GM13976 (cell line): ENCODE data around the gene BRF1.
A peak's percentile ranks its signal among the peaks of the same experiment; 100 is the strongest.

Source experiments
- DNase-seq: peaks from one replicate; pipeline ENCODE4 v3.0.0; 2012; ENCODE audit warnings: low spot score
- in situ Hi-C: fragments of 300-500 bp; cut with MboI; formaldehyde crosslinking; loops from one replicate; pipeline ENCODE4 v1.12.0; 2022; ENCODE audit warnings: low sequenced_read_pairs, mixed read lengths, inconsistent platforms; ENCODE audit not compliant: unreplicated experiment
- TF ChIP-seq, protein P1 (sequence below): IDR thresholded peaks from 2 replicates; pipeline ENCODE4 v1.5.1; 2012; ENCODE audit warnings: borderline replicate concordance, mild to moderate bottlenecking; ENCODE audit not compliant: insufficient read depth; ENCODE audit errors: extremely low read depth, missing control alignments, control extremely low read depth

BRF1 gene

DNA sequence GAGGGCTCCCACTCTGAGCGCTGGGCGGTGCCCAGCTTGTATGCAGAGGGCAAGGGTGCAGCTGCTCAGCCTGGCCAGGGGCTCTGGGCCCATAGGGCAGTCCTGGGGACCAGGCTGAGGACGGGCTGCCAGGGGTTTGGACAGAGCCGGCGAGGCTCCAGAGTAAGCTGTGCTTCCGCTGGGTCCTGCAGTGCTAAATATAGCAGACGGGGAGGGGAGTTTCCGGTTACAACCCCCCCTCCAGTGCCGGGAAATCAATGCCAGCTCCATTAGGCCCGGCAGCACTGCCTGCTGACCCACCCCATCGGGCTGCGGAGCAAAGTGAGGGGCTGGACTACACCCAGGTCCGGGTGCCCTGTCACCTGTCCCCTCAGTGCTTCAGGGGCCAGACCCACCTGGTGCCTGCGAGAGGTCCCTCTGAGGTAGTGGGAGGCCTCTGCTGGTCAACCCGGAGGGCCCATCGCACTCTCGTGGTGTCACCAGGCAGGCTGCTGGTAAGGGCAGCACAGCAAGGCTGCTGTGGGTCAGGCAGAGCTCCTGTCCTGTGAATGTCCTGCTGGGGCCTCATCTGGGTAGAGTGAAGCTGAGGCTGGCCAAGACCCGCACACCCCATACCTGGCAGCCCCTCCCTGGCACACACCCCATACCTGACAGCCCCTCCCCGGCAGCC, 129.7 kb downstream of the BRF1 start:
- in situ Hi-C loops: no loop called here

DNA sequence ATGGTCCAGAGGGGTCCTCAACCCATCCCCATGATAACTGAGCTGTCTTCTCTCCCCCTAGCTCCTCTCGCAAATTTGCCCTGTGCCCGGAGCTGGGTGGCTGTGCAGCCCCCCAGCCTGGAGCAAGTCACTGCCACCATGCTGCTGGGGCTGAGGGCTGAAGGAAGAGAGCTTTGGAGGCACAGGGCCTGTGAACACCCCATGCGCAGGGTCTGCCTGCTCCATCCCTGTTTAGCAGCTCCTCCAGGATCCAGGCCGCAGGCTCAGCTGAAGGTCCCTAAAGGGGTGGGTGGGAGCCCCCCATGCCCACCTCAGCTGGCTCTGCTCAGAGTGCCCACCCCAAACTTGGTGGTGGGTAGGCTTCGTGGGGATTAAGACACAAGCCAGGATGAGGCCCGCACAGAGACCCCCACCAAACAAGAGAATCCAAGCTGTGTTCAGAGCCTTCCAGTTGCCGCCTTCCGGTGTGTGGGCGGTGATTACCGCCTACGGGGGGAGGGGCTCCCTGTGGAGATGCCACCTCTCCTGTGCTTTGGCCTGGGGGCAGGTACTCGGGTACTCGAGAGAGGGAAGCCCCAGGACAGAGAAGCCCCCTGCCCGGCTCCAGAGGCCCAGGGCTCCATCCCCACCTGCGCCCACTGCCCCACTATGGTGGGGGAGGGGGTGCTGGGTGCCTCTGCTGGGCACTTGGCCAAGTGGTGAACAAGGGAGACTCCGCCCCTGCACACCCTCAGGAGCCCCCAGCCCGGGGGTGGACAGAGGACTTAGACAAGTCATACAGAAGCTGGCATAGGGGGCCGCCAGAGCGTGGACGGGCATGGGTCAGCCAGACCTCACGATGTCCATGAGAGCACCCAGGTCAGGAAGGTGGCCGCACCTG, 130.8 kb downstream of the BRF1 start:
- TF ChIP-seq, protein P1, sequence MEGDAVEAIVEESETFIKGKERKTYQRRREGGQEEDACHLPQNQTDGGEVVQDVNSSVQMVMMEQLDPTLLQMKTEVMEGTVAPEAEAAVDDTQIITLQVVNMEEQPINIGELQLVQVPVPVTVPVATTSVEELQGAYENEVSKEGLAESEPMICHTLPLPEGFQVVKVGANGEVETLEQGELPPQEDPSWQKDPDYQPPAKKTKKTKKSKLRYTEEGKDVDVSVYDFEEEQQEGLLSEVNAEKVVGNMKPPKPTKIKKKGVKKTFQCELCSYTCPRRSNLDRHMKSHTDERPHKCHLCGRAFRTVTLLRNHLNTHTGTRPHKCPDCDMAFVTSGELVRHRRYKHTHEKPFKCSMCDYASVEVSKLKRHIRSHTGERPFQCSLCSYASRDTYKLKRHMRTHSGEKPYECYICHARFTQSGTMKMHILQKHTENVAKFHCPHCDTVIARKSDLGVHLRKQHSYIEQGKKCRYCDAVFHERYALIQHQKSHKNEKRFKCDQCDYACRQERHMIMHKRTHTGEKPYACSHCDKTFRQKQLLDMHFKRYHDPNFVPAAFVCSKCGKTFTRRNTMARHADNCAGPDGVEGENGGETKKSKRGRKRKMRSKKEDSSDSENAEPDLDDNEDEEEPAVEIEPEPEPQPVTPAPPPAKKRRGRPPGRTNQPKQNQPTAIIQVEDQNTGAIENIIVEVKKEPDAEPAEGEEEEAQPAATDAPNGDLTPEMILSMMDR: no peak
- DNase-seq: no peak
- in situ Hi-C loops: no loop called here

More for the DNA sequence above, 129.7 kb downstream of the BRF1 start:
- TF ChIP-seq, protein P1: no peak
- no peak for DNase-seq

DNA sequence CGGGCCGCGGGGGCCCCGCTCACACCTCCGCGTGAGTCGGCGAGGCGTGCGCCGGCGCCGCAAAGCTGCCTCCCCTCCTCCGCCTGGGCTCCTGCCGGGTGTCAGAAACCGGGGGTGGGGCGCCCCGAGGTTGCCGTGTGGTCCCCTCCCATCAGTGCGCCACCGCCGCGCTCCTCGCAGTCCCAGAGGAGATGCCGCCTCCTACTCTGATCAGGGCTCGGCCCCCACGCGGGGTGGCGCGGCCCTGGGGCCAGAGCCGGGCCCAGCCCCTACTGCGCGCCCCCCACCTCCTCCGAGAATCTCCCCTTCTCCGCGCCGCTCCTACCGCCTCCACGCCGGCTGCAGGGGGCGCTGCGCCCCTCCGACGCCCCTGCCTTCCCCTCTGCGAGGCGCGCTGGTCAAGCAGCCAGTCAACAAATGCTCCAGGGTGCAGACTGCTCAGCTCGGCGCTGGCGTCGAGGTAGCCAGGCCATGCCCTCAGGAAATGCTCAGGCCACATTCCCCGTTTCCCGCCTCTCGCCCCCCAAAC, 131.8 kb downstream of the BRF1 start:
- TF ChIP-seq, protein P1: peak; percentile 40
- in situ Hi-C loops: no loop called here
- peak; percentile 71 for DNase-seq

DNA sequence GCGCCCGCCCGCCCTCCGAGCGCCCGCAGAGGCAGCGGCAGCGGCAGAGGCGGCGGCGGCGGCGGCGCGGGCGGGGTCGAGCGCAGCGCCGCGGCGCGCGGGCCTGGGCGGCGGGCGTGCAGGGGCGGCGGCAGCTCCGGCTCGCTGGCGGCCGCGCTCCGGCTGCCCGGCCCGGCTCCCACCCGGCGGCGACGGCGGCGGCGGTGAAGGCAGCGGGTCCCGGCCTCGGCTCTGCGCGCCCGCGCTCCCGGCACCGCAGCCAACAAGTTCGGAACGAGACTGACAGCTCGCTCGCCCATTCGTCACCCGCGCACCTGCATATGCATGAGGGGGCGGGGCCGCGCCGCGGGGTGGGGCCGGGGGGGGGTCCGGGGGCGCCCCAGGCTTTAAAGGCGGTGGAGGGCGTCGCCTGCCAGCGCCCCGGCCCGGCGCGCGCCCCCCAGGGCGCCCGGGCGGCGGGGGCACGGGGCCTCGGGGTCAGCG, 132.3 kb downstream of the BRF1 start, which contains the start of gene JAG2:
JAG2 (minus strand) TSS at position 281 of the 483 bp plus-strand sequence. CDS start 356 bp downstream, outside the sequence.
- TF ChIP-seq, protein P1: no peak
- in situ Hi-C loops: no loop called here
- DNase-seq: peak; percentile 71

DNA sequence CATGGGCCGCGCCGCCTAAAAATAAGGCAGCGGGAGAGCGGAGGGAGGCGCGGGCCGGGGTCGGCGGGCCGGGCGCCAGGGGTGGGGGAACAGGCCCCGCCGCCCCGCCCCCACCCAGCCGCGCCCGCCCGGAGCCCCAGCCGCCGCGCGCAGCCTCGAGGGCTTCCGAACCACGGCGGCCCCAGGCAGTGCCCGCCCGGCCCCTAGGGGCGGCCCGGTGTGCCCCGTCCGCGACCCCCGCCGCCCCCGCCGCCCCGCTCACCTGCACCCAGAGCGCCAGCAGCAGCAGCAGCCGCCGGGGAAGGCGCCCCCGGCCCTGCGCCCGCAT, 132.7 kb downstream of the BRF1 start:
- DNase-seq: no peak
- in situ Hi-C loops: no loop called here
- TF ChIP-seq, protein P1: no peak

DNA sequence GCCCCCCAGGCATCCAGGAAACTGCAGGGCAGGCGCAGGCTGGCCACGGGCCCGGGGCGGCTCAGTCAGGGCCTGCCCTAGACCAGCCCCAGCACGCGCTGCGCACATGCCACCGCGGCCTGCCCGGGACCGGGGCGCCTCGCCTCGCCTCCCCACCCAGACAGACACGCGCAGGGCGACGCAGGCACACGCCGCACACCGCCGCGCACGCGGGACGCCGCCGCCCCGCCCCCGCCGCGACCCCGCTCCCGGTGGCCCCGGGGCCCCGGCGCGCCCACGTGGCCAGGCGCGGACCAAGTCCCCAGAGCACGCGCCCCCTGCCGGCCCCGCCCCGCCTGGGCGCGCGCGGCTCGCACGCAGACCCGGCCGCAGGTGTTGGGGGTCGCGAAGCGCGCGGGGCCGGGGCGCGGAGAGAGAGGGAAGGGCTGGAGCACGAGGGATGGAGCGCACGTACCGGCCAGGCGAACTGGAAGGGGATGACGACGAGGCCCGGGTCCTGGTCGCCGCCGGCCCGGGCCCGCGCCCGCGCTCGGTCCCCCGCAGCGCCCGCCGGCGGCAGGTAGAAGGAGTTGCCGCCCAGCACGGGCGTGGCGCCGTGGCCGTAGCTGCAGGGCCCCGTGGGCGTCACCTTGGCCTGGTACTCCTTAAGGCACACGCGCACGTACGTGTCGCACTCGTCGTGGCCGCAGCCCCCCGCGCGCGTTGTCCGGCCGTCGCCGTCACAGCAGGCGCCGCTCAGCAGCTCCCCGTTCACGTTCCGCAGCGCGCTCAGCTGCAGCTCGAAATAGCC, 133.3 kb downstream of the BRF1 start:
- in situ Hi-C loops: no loop called here

More for the DNA sequence above, 133.3 kb downstream of the BRF1 start:
- TF ChIP-seq, protein P1: no peak
- DNase-seq: no peak
